ENCODE results near the gene CISTR.

DNA sequence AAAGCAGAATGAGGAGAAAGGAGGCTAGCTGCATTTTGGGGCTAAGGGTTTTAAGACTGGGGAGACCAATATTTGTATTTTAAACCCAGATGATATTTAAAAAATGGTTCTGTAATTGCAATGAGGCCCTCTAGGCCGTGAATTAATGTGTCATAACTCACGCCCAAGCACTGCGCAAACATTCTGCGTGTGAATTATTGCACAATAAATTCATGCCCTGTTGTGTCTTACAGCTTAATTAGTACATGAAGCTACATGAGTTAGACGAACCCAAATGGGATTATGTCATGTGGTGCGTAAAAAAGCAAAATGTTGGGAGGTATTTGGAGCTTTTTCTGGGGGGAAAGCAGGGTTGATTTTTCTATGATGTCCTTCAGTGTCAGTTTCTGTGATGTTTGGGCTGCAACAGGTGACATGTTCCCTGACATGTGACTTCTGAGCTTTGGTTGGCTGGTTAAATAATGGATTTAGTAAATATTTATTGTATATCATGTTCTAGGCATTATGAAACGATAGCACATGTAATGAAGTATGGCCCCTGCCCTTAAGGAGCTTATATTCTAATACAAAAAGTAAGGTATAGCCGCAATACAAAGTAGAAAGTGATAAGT is 30.4 kb upstream of the CISTR start:
- TF ChIP-seq, protein P1, sequence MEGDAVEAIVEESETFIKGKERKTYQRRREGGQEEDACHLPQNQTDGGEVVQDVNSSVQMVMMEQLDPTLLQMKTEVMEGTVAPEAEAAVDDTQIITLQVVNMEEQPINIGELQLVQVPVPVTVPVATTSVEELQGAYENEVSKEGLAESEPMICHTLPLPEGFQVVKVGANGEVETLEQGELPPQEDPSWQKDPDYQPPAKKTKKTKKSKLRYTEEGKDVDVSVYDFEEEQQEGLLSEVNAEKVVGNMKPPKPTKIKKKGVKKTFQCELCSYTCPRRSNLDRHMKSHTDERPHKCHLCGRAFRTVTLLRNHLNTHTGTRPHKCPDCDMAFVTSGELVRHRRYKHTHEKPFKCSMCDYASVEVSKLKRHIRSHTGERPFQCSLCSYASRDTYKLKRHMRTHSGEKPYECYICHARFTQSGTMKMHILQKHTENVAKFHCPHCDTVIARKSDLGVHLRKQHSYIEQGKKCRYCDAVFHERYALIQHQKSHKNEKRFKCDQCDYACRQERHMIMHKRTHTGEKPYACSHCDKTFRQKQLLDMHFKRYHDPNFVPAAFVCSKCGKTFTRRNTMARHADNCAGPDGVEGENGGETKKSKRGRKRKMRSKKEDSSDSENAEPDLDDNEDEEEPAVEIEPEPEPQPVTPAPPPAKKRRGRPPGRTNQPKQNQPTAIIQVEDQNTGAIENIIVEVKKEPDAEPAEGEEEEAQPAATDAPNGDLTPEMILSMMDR (IDR thresholded peaks at IDR 0.05), result no peak
- no peak for TF ChIP-seq POLR2A (IDR thresholded peaks at IDR 0.05)
- no peak for TF ChIP-seq POLR2AphosphoS5 (IDR thresholded peaks at IDR 0.05)
- TF ChIP-seq EP300 (IDR thresholded peaks at IDR 0.05), result no peak

Data from stomach (tissue), 4 donors.